Gastrocnemius medialis (tissue), 4 donors: ENCODE data around the gene LINC01488. TPM values are rescaled to one million over a fixed set of nuclear protein-coding genes. Genes with fewer than 3 reads are reported as not detected.

ENCODE experiments used
- ATAC-seq, 2 donors: fragments of 150-250 bp; one replicate each; pipeline ENCODE4 v1.9.1; 2016
- DNase-seq, 2 donors: peaks; one replicate each; pipeline ENCODE4 v3.0.0-alpha.2; 2019
- H3K27ac ChIP-seq, 4 donors: fragments of 200-600 bp; sonication (generic); 1 replicate in 1 of 4; 2 replicates in 3 of 4; pipeline ENCODE4 v1.5.1; 2016 to 2018; ENCODE audit warnings: mild to moderate bottlenecking in 2 of 4, moderate library complexity in 1 of 4
- H3K27me3 ChIP-seq, 3 donors: fragments of 200-600 bp; sonication (generic) in 2 of 3; 1 replicate in 1 of 3; 2 replicates in 2 of 3; pipeline versions ENCODE4 v1.5.1 to v1.6.0; 2016 to 2019; ENCODE audit warnings: mild to moderate bottlenecking in 1 of 3, moderate library complexity in 1 of 3
- H3K36me3 ChIP-seq, 2 donors: fragments of 200-600 bp; sonication (generic) in 1 of 2; one replicate each; pipeline ENCODE4 v1.5.1; 2017 to 2018
- H3K4me1 ChIP-seq, 2 donors: fragments of 200-600 bp; sonication (generic) in 1 of 2; one replicate each; pipeline ENCODE4 v1.5.1; 2016 to 2017; ENCODE audit warnings: mild to moderate bottlenecking in 2 of 2
- H3K4me3 ChIP-seq, 4 donors: fragments of 200-600 bp; sonication (generic) in 3 of 4; 1 replicate in 1 of 4; 2 replicates in 3 of 4; pipeline ENCODE4 v1.5.1; 2016 to 2019; ENCODE audit warnings: mild to moderate bottlenecking in 2 of 4
- H3K9me3 ChIP-seq, 3 donors: fragments of 200-600 bp; sonication (generic) in 2 of 3; 1 replicate in 1 of 3; 2 replicates in 2 of 3; pipeline ENCODE4 v1.5.1; 2016 to 2019
- CTCF ChIP-seq, 5 experiments: fragments of 450-650 bp in 3 of 5; fragments of 200-600 bp in 2 of 5; sonication (generic) in 2 of 5; IDR thresholded peaks in 4 of 5; conservative IDR thresholded peaks in 1 of 5; 1 replicate in 4 of 5; 2 replicates in 1 of 5; pipeline ENCODE4 v1.5.1; 2016 to 2019; ENCODE audit warnings: antibody characterized with exemption in 5 of 5, mild to moderate bottlenecking in 3 of 5, moderate library complexity in 3 of 5
- POLR2A ChIP-seq, 2 donors: fragments of 450-650 bp; IDR thresholded peaks; one replicate each; pipeline ENCODE4 v1.6.1; 2017; ENCODE audit warnings: antibody characterized with exemption in 2 of 2, mild to moderate bottlenecking in 2 of 2, moderate library complexity in 2 of 2
- in situ Hi-C, 4 donors: fragments of 200-750 bp; cut with MboI; loops; one replicate each; pipeline versions ENCODE4 v1.15.0 to v1.8.0; 2017; ENCODE audit warnings: low sequenced_read_pairs in 4 of 4
- intact Hi-C: fragments of 100-400 bp; cut with DNase I; formaldehyde crosslinking; loops from one replicate; pipeline ENCODE4 v1.15.1; 2023; ENCODE audit warnings: low total_unique reads
- total RNA-seq, 4 donors: library from RNA; depleted of rRNA; stranded (reverse); fragments of >200 nt; gene quantifications; one replicate each; pipeline versions ENCODE4 v1.1.0 to v1.2.3, GENCODE V29; 2016

The LINC01488 gene
- total RNA-seq, 4 donors from 2014 or later = not detected

DNA sequence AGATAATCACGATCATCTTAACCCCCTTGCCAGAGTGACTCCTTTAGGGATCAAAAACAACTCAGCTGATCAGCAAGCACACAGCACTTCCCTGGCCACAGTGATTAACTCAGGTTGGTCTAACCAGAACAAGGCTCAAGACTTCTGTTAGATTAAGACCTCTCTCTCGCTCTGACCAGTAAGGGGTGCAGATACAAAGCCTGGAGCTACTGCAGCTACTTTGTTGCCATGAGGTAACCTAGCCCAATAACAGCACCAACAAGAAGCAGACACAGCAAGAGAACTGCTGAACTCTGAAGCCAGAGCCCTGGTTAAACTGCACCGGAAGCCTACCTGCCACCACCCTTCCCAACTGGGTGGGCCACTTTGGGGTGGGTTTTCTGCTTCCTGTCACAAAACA lies 42.0 kb downstream of the LINC01488 start:
- Histone ChIP-seq H3K27ac (no peak overlapping the region), H3K36me3 (no peaks in the 10 kb centered on the region), H3K27me3 (peaks cover 0 to 6% (median 0%) of the 10 kb centered on the region in 3 donors), H3K4me3 (no peak overlapping the region), H3K4me1 (no peaks in the 10 kb centered on the region), H3K9me3 (no peaks in the 10 kb centered on the region)
- TF ChIP-seq POLR2A (IDR thresholded peaks at IDR 0.05) (no peak), CTCF (IDR thresholded peaks at IDR 0.05 in 4 of 5, conservative IDR thresholded peaks at IDR 0.05 in 1 of 5) (no peak)
- DNase-seq (no peak), ATAC-seq (no peak)
- intact Hi-C loops (no loop called here), in situ Hi-C loops (no loop called here)

GRCh38 chr11:69524291-69524882 lies 42.9 kb downstream of the LINC01488 start:
- Histone ChIP-seq H3K27me3 (peaks cover 0 to 6% (median 0%) of the 10 kb centered on the region in 3 donors), H3K36me3 (no peaks in the 10 kb centered on the region), H3K4me3 (no peak overlapping the region), H3K4me1 (no peaks in the 10 kb centered on the region), H3K27ac (no peak overlapping the region), H3K9me3 (no peaks in the 10 kb centered on the region)
- in situ Hi-C loops = no loop called here
- intact Hi-C loops = no loop called here
- DNase-seq (no peak), ATAC-seq (no peak)
- TF ChIP-seq CTCF (IDR thresholded peaks at IDR 0.05 in 4 of 5, conservative IDR thresholded peaks at IDR 0.05 in 1 of 5) (no peak), POLR2A (IDR thresholded peaks at IDR 0.05) (no peak)

GRCh38 chr11:69524991-69525411 lies 43.5 kb downstream of the LINC01488 start:
- DNase-seq = no peak
- Histone ChIP-seq H3K27me3 (peaks cover 0 to 6% (median 0%) of the 10 kb centered on the region in 3 donors), H3K9me3 (no peaks in the 10 kb centered on the region), H3K36me3 (no peaks in the 10 kb centered on the region), H3K4me3 (no peak overlapping the region), H3K4me1 (no peaks in the 10 kb centered on the region), H3K27ac (no peak overlapping the region)
- TF ChIP-seq CTCF (IDR thresholded peaks at IDR 0.05 in 4 of 5, conservative IDR thresholded peaks at IDR 0.05 in 1 of 5) (no peak), POLR2A (IDR thresholded peaks at IDR 0.05) (no peak)
- no peak for ATAC-seq
- in situ Hi-C loops = no loop called here
- intact Hi-C loops = no loop called here

- DNase-seq (no peak), ATAC-seq (no peak)
- no peak overlapping the region for H3K27ac ChIP-seq
- H3K4me1 ChIP-seq = no peaks in the 10 kb centered on the region
- intact Hi-C loops = no loop called here
- peaks cover 0 to 9% (median 0%) of the 10 kb centered on the region in 3 donors for H3K27me3 ChIP-seq
- in situ Hi-C loops = no loop called here
- no peak overlapping the region for H3K4me3 ChIP-seq
- TF ChIP-seq CTCF (IDR thresholded peaks at IDR 0.05 in 4 of 5, conservative IDR thresholded peaks at IDR 0.05 in 1 of 5) (no peak), POLR2A (IDR thresholded peaks at IDR 0.05) (no peak)
- no peaks in the 10 kb centered on the region for H3K36me3 ChIP-seq
- no peaks in the 10 kb centered on the region for H3K9me3 ChIP-seq
Measured at GRCh38 chr11:69525516-69526452, 44.3 kb downstream of the LINC01488 start.
